ENCODE results near the gene TPRG1.
A peak's percentile ranks its signal among the peaks of the same experiment; 100 is the strongest.

The TPRG1 gene

DNA sequence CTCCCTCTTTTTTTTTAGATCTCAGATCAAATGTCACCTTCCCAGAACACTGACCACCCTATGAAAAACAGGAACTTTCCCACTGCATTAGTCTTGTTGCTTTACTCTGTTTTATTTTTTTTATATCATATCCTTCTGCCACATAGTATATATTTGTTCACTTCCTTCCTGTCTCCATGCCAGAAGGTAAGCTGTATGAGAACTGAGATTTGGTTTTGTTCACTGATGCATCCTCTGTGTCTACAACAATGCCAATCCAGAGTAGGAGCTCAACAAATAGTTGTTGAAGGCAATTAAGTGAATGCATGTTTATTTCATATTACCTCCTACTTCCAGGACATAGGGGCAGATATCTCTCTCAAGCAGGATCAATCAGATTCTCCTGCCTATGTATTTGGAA is 114.4 kb downstream of the TPRG1 start:
- no peak for DNase-seq

DNA sequence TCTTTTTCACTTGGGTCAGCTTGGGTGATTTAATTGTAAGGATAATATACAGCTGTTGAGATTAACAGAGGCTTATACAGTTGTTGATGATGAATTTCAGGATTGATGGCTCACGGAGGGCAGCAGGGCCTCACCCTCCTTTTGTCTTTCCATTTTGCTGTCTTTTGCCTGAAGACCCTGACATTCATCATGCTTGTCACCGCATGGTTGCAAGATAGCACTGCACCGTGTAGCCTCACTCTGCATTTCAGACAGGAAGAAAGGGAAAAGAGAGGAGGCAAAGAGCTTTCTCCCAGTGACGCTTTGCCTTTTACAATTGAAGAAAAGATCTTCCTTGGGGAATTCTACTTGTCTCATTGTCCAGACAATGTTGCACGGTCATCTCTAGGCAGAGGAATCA is 115.1 kb downstream of the TPRG1 start:
- no peak for DNase-seq

GRCh38 chr3:189288348-189289235 is 116.8 kb downstream of the TPRG1 start:
- no peak for DNase-seq

GRCh38 chr3:189289251-189289650 is 117.5 kb downstream of the TPRG1 start:
- no peak for DNase-seq

DNA sequence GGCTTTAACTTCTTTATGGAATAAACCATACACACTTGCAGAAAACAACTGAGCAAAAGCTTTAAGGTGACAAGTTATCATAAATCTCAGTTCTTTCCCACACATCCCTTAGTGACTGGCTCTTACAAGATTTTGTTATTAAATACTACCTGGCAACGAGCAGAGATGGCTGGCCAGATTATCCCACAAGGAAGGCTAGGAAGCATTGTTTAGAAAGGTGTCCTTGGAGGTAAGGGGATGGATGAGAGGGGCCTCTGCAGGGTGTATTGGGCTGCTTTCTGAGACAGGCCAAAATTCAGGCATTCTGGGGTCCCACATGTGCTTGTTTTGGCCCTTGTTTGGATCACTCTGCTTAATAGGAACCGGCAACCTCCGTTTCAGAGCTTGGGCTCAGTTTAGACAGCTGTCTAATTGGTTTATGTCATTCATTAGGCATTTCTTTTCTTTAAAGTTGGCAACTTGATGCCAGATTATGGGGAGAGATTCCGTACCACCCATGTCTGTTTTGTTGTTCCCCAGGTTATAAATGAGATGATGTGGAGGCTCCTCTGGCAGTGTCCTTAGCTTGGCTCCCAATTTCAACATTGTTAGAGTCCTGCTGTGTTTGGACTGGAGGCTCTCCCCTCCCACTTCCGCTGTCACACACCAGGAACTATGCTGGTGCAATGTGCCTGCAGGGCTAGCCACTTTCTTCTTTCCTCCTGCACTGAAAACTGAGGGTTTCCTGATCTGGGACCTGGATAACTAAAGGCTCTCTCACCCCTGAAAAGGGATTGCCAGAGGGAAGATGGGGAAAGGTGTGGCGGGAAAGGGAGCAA is 121.1 kb downstream of the TPRG1 start:
- DNase-seq = no peak

DNA sequence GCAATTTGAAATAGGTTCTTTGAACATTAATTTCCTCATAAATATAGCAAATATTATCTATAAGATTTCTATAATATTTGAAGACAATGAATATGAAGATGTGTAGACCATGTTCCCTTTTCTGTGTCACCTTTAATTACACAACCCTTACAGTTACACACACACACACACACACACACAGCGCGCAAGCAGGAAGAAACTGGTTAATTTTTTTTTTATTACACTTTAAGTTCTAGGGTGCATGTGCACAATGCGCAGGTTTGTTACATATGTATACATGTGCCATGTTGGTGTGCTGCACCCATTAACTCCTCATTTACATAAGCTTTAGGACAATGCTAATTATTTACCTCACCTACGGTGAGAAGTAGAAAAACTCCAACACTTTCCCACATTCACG is 122.9 kb downstream of the TPRG1 start:
- DNase-seq = no peak

GRCh38 chr3:189295089-189295488 is 123.3 kb downstream of the TPRG1 start:
- no peak for DNase-seq

- no peak for DNase-seq
These were observed 126.2 kb downstream of the TPRG1 start for GRCh38 chr3:189297932-189298331.

GRCh38 chr3:189298469-189299375 is 127.0 kb downstream of the TPRG1 start:
- no peak for DNase-seq

- no peak for DNase-seq
These were observed 128.6 kb downstream of the TPRG1 start for GRCh38 chr3:189300345-189300744.

- no peak for DNase-seq
These were observed 129.7 kb downstream of the TPRG1 start for GRCh38 chr3:189301479-189301878.

- peak; percentile 36 for DNase-seq
These were observed 131.8 kb downstream of the TPRG1 start for GRCh38 chr3:189303584-189303983.

GRCh38 chr3:189304465-189305351 is 132.9 kb downstream of the TPRG1 start:
- peak; percentile 96 for DNase-seq

DNA sequence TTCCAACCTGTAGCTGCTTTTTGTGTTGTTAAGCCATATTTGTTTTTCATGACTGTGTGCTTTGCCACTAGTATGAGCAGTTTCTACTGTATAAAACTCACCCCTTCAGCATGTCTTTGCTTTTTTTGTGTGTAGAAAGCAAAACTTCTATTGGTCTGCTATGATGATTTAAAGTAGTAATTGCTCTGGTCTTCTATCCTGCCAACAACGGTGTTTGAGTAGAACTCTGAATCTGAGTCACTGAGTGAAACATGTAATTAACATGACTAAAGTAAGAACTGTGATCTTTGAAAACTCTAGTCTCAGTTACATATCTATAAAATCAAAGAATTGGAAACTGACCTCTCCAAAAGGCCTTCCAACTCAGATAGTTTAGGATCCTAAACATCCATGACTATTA is 133.6 kb downstream of the TPRG1 start:
- no peak for DNase-seq

- DNase-seq = no peak
These were observed 136.2 kb downstream of the TPRG1 start for GRCh38 chr3:189307963-189308362.

DNA sequence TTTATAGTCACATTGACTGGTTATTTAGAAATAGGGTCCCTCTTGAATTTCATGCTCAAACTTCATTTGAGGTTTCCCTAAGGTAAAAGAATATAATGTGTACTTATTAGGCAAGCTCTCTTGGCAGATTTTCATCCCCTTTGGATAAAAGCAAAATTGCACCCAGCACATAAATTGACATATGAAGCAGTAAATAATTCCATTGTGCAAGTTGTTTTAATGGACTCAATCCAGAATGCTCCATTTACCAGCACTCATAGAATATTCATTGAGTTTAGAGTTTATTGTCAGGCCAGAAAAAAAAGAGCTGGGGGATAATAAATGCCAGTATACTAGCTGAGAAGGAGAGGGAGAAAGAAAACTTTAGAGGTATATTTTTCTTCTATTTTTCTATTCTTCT is 136.8 kb downstream of the TPRG1 start:
- DNase-seq = no peak

GRCh38 chr3:189309400-189309975 is 137.7 kb downstream of the TPRG1 start:
- no peak for DNase-seq

GRCh38 chr3:189311521-189311920 is 139.8 kb downstream of the TPRG1 start:
- no peak for DNase-seq

- DNase-seq = no peak
These were observed 141.1 kb downstream of the TPRG1 start for GRCh38 chr3:189312866-189313265.

- DNase-seq = peak; percentile 71
These were observed 144.7 kb downstream of the TPRG1 start for GRCh38 chr3:189316296-189317019.

DNA sequence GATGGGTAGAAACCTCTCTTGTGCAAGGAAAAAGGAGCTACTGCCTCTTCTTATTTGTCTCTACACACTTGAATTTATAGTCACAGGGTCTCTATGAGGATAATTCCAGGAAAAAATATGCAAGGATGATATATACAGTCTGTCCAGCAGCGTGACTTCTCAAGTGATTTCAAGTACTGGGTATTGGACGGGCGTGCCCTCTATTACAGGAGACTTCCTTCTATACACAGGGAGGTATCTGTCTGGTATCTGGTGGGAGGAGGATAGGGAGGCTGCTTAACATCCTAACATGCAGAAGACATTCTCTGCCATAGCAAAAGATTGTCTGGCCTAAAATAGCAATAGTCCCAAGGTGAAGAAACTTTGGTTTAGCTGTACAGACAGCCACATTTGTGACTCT is 146.1 kb downstream of the TPRG1 start:
- peak; percentile 67 for DNase-seq

All from NCI-H510A treated with DMSO at 0.1 percent for 48 hours (cell line).